Measurements from ENCODE around the gene TMEM260. TPM values are rescaled to one million over a fixed set of nuclear protein-coding genes. Genes with fewer than 3 reads are reported as not detected.
A peak's percentile ranks its signal among the peaks of the same experiment; 100 is the strongest.
"Not testable (repeated sequence)": the region's sequence is repeated elsewhere in the genome, so short reads cannot be mapped to it uniquely, and the experiment has no call there.

TMEM260 gene
- total RNA-seq, 1 donor from 2014 or later: 27.0 TPM

- DNase-seq (ENCODE audit: low spot score): no peak
- no peak for ATAC-seq
- intact Hi-C loops (cut with DNase I): no loop called here
Measured at GRCh38 chr14:56592746-56593544, 13.3 kb downstream of the TMEM260 start.

GRCh38 chr14:56594428-56594827 is 14.8 kb downstream of the TMEM260 start:
- ATAC-seq: no peak
- DNase-seq (ENCODE audit: low spot score): no peak
- intact Hi-C loops (cut with DNase I): no loop called here

GRCh38 chr14:56598519-56598918 is 18.9 kb downstream of the TMEM260 start:
- intact Hi-C loops (cut with DNase I): no loop called here
- DNase-seq (ENCODE audit: low spot score): no peak
- ATAC-seq: no peak

- DNase-seq (ENCODE audit: low spot score): no peak
- intact Hi-C loops (cut with DNase I): no loop called here
- ATAC-seq: no peak
Measured at GRCh38 chr14:56603648-56604047, 24.1 kb downstream of the TMEM260 start.

- ATAC-seq: no peak
- DNase-seq (ENCODE audit: low spot score): no peak
- intact Hi-C loops (cut with DNase I): no loop called here
Measured at GRCh38 chr14:56608689-56609088, 29.1 kb downstream of the TMEM260 start.

GRCh38 chr14:56611663-56612062 is 32.1 kb downstream of the TMEM260 start:
- DNase-seq (ENCODE audit: low spot score); ATAC-seq; intact Hi-C loops (cut with DNase I): not testable (repeated sequence)

- intact Hi-C loops (cut with DNase I): loop anchor here (5.0 kb wide), 1 partner anchor 1665 kb away; no protein-coding TSS in a partner anchor
- DNase-seq (ENCODE audit: low spot score): no peak
- no peak for ATAC-seq
Measured at GRCh38 chr14:56617084-56617483, 37.5 kb downstream of the TMEM260 start.

- ATAC-seq: no peak
- DNase-seq (ENCODE audit: low spot score): no peak
- intact Hi-C loops (cut with DNase I): no loop called here
Measured at GRCh38 chr14:56630707-56631106, 51.1 kb downstream of the TMEM260 start.

- DNase-seq (ENCODE audit: low spot score) (no peak), ATAC-seq (no peak)
- intact Hi-C loops (cut with DNase I): no loop called here
Measured at GRCh38 chr14:56632195-56632594, 52.6 kb downstream of the TMEM260 start.

- DNase-seq (ENCODE audit: low spot score): no peak
- ATAC-seq: no peak
- intact Hi-C loops (cut with DNase I): no loop called here
Measured at GRCh38 chr14:56633544-56633943, 53.9 kb downstream of the TMEM260 start.

GRCh38 chr14:56635041-56635440 is 55.4 kb downstream of the TMEM260 start:
- DNase-seq (ENCODE audit: low spot score) (no peak), ATAC-seq (no peak)
- intact Hi-C loops (cut with DNase I): no loop called here

GRCh38 chr14:56647493-56647892 is 67.9 kb downstream of the TMEM260 start:
- intact Hi-C loops (cut with DNase I): no loop called here
- ATAC-seq: no peak
- no peak for DNase-seq (ENCODE audit: low spot score)

GRCh38 chr14:56648508-56649301 is 69.1 kb downstream of the TMEM260 start:
- no peak for ATAC-seq

GRCh38 chr14:56649382-56649781 is 69.8 kb downstream of the TMEM260 start:
- intact Hi-C loops (cut with DNase I): no loop called here
- ATAC-seq: no peak
- DNase-seq (ENCODE audit: low spot score): no peak

More at GRCh38 chr14:56648508-56649301, 69.1 kb downstream of the TMEM260 start:
- DNase-seq (ENCODE audit: low spot score): no peak
- intact Hi-C loops (cut with DNase I): no loop called here

- intact Hi-C loops (cut with DNase I): no loop called here
- DNase-seq (ENCODE audit: low spot score): peak; percentile 63
- ATAC-seq: peak; percentile 85
Measured at GRCh38 chr14:56650048-56650447, 70.5 kb downstream of the TMEM260 start.

GRCh38 chr14:56650979-56651378 is 71.4 kb downstream of the TMEM260 start:
- intact Hi-C loops (cut with DNase I): no loop called here
- no peak for DNase-seq (ENCODE audit: low spot score)
- ATAC-seq: peak; percentile 67

GRCh38 chr14:56657604-56658003 is 78.0 kb downstream of the TMEM260 start:
- DNase-seq (ENCODE audit: low spot score) (no peak), ATAC-seq (no peak)
- intact Hi-C loops (cut with DNase I): no loop called here

GRCh38 chr14:56659378-56659777 is 79.8 kb downstream of the TMEM260 start:
- intact Hi-C loops (cut with DNase I): no loop called here
- no peak for DNase-seq (ENCODE audit: low spot score)
- no peak for ATAC-seq

GRCh38 chr14:56659964-56660551 is 80.5 kb downstream of the TMEM260 start:
- ATAC-seq (no peak), DNase-seq (ENCODE audit: low spot score) (no peak)
- intact Hi-C loops (cut with DNase I): no loop called here

Measured in sciatic nerve (tissue), 2 donors.